HG03108 (cell line): ENCODE measurements around the gene MTG2.

ENCODE experiments used
- ATAC-seq: cut with Tn5 transposase; IDR thresholded peaks from one replicate; pipeline ENCODE4 v1.9.1; 2021; ENCODE audit warnings: moderate library complexity; ENCODE audit not compliant: unreplicated experiment

Gene MTG2

GRCh38 chr20:62246431-62246830, 63.6 kb downstream of the MTG2 start:
- ATAC-seq, result no peak

GRCh38 chr20:62246872-62247652, 64.2 kb downstream of the MTG2 start:
- no peak for ATAC-seq

GRCh38 chr20:62248890-62249560, 66.2 kb downstream of the MTG2 start:
- no peak for ATAC-seq

GRCh38 chr20:62252342-62252966, 69.6 kb downstream of the MTG2 start:
- ATAC-seq, result no peak
